A673 (cell line): ENCODE results near the gene TAS2R40.

Experiments
- CTCF ChIP-seq: fragments of 300-800, 200-600 bp; sonication (generic); conservative IDR thresholded peaks from 2 replicates; pipeline ENCODE4 v1.5.1; 2017; ENCODE audit warnings: low read depth, mild to moderate bottlenecking, antibody characterized with exemption, low read length, moderate library complexity, mixed read lengths
- EZH2 ChIP-seq: fragments of 200-600 bp; sonication (generic); IDR thresholded peaks from 2 replicates; pipeline ENCODE4 v1.6.1; 2017; ENCODE audit warnings: borderline replicate concordance, low read depth, mild to moderate bottlenecking, mixed read lengths, antibody characterized with exemption, low read length; ENCODE audit not compliant: poor library complexity, severe bottlenecking

GRCh38 chr7:143271240-143271639 lies 49.4 kb downstream of the TAS2R40 start:
- TF ChIP-seq CTCF (no peak), EZH2 (no peak)
